Neural cell (in vitro differentiated cells): ENCODE data around the gene DGKB.

Source experiments
- EP300 ChIP-seq: fragments of 450-650 bp; conservative IDR thresholded peaks from 2 replicates; pipeline ENCODE4 v1.6.1; 2014; ENCODE audit warnings: antibody characterized with exemption, mild to moderate bottlenecking, moderate library complexity; ENCODE audit not compliant: poor library complexity, severe bottlenecking
- EZH2 ChIP-seq: fragments of 200-600, 300-800 bp; shearing (Covaris generic), sonication (generic); IDR thresholded peaks from 2 replicates; pipeline ENCODE4 v1.6.1; 2014; ENCODE audit warnings: antibody characterized with exemption, low read length, borderline replicate concordance, mild to moderate bottlenecking; ENCODE audit not compliant: insufficient read depth, poor library complexity, severe bottlenecking
- MXI1 ChIP-seq: fragments of 450-650 bp; conservative IDR thresholded peaks from 2 replicates; pipeline ENCODE4 v1.6.1; 2014; ENCODE audit warnings: antibody characterized with exemption, mild to moderate bottlenecking; ENCODE audit not compliant: poor library complexity, severe bottlenecking
- POLR2AphosphoS5 ChIP-seq: IDR thresholded peaks from 2 replicates; pipeline ENCODE4 v1.6.1; 2012
- RAD21 ChIP-seq: fragments of 450-650 bp; conservative IDR thresholded peaks from 2 replicates; pipeline ENCODE4 v1.6.1; 2014; ENCODE audit warnings: antibody characterized with exemption, mild to moderate bottlenecking, moderate library complexity
- SMC3 ChIP-seq: fragments of 450-650 bp; conservative IDR thresholded peaks from 2 replicates; pipeline ENCODE4 v1.6.1; 2014; ENCODE audit warnings: antibody characterized with exemption, mild to moderate bottlenecking, moderate library complexity; ENCODE audit not compliant: poor library complexity
- TAF1 ChIP-seq: IDR thresholded peaks from 2 replicates; pipeline ENCODE4 v1.6.1; 2012; ENCODE audit warnings: low read depth
- TF ChIP-seq, protein P1 (sequence below): fragments of 450-650 bp; IDR thresholded peaks from 2 replicates; pipeline ENCODE4 v1.5.1; 2014; ENCODE audit warnings: antibody characterized with exemption, mild to moderate bottlenecking, moderate library complexity; ENCODE audit not compliant: poor library complexity, severe bottlenecking
- TF ChIP-seq, protein P2 (sequence below): IDR thresholded peaks from 2 replicates; pipeline ENCODE4 v1.6.1; 2012; ENCODE audit warnings: borderline replicate concordance

DNA sequence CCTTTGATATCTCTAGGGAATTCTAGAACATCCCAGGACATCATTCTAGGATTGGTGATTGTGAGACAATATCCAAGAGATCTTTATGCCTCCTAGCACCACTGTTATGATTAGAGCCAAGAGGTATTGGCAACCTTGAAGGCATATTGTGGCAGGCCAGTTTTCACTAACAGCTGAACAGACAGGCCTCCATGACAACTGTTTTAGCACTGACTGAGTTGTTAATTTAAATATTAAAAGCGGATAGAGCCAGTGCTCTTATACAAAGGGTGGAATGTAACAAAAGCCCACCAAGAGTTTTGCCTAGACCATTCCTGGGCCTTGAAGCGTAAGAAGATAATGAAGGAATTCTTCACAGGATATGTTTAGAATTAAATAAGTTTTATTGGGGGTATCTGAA lies 131.9 kb downstream of the DGKB start:
- TF ChIP-seq, protein P1, sequence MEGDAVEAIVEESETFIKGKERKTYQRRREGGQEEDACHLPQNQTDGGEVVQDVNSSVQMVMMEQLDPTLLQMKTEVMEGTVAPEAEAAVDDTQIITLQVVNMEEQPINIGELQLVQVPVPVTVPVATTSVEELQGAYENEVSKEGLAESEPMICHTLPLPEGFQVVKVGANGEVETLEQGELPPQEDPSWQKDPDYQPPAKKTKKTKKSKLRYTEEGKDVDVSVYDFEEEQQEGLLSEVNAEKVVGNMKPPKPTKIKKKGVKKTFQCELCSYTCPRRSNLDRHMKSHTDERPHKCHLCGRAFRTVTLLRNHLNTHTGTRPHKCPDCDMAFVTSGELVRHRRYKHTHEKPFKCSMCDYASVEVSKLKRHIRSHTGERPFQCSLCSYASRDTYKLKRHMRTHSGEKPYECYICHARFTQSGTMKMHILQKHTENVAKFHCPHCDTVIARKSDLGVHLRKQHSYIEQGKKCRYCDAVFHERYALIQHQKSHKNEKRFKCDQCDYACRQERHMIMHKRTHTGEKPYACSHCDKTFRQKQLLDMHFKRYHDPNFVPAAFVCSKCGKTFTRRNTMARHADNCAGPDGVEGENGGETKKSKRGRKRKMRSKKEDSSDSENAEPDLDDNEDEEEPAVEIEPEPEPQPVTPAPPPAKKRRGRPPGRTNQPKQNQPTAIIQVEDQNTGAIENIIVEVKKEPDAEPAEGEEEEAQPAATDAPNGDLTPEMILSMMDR, result no peak
- TF ChIP-seq RAD21, result no peak
- TF ChIP-seq MXI1, result no peak
- TF ChIP-seq EP300, result no peak
- no peak for TF ChIP-seq POLR2AphosphoS5
- TF ChIP-seq, protein P2, sequence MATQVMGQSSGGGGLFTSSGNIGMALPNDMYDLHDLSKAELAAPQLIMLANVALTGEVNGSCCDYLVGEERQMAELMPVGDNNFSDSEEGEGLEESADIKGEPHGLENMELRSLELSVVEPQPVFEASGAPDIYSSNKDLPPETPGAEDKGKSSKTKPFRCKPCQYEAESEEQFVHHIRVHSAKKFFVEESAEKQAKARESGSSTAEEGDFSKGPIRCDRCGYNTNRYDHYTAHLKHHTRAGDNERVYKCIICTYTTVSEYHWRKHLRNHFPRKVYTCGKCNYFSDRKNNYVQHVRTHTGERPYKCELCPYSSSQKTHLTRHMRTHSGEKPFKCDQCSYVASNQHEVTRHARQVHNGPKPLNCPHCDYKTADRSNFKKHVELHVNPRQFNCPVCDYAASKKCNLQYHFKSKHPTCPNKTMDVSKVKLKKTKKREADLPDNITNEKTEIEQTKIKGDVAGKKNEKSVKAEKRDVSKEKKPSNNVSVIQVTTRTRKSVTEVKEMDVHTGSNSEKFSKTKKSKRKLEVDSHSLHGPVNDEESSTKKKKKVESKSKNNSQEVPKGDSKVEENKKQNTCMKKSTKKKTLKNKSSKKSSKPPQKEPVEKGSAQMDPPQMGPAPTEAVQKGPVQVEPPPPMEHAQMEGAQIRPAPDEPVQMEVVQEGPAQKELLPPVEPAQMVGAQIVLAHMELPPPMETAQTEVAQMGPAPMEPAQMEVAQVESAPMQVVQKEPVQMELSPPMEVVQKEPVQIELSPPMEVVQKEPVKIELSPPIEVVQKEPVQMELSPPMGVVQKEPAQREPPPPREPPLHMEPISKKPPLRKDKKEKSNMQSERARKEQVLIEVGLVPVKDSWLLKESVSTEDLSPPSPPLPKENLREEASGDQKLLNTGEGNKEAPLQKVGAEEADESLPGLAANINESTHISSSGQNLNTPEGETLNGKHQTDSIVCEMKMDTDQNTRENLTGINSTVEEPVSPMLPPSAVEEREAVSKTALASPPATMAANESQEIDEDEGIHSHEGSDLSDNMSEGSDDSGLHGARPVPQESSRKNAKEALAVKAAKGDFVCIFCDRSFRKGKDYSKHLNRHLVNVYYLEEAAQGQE, result no peak
- TF ChIP-seq EZH2, result no peak
- no peak for TF ChIP-seq TAF1
- TF ChIP-seq SMC3, result no peak
